Thoracic aorta (tissue), 2 donors: ENCODE measurements around the gene DUSP10. TPM values are rescaled to one million over a fixed set of nuclear protein-coding genes. Genes with fewer than 3 reads are reported as not detected.

Experiments used
- ATAC-seq: fragments of 150-250 bp; one replicate; pipeline ENCODE4 v1.8.0; 2017; ENCODE audit warnings: low read depth; ENCODE audit not compliant: insufficient number of reproducible peaks, low FRiP score
- DNase-seq: peaks from one replicate; pipeline ENCODE4 v3.0.0-alpha.2; 2020; ENCODE audit warnings: low spot score
- H3K27ac ChIP-seq, 2 donors: fragments of 200-600 bp; sonication (generic); 1 replicate in 1 of 2; 2 replicates in 1 of 2; pipeline ENCODE4 v1.5.1; 2016; ENCODE audit warnings: mild to moderate bottlenecking in 2 of 2, moderate library complexity in 2 of 2
- H3K27me3 ChIP-seq: fragments of 200-600 bp; sonication (generic); replicated peaks from 2 replicates; pipeline ENCODE4 v1.6.0; 2016; ENCODE audit warnings: mild to moderate bottlenecking; ENCODE audit not compliant: insufficient read depth
- H3K36me3 ChIP-seq: fragments of 200-600 bp; sonication (generic); one replicate; pipeline ENCODE4 v1.5.1; 2016
- H3K4me1 ChIP-seq, 2 donors: fragments of 200-600 bp; sonication (generic); 1 replicate in 1 of 2; 2 replicates in 1 of 2; pipeline versions ENCODE4 v1.5.1 to v1.6.0; 2016; ENCODE audit warnings: low read depth in 2 of 2, mild to moderate bottlenecking in 1 of 2; ENCODE audit not compliant: control insufficient read depth in 1 of 2
- H3K4me3 ChIP-seq: fragments of 200-600 bp; sonication (generic); 2 replicates; pipeline ENCODE4 v1.5.1; 2016; ENCODE audit warnings: mild to moderate bottlenecking
- H3K9me3 ChIP-seq: fragments of 200-600 bp; sonication (generic); 2 replicates; pipeline ENCODE4 v1.5.1; 2016
- total RNA-seq, 2 donors: library from RNA; depleted of rRNA; stranded (reverse); fragments of >200 nt; gene quantifications; one replicate each; pipeline versions ENCODE4 v1.1.0 to v1.2.3, GENCODE V29; 2016
- TF ChIP-seq, protein P1 (sequence below): fragments of 200-600 bp; sonication (generic); IDR thresholded peaks from one replicate; pipeline ENCODE4 v1.5.1; 2019; ENCODE audit warnings: antibody characterized with exemption

The DUSP10 gene
- total RNA-seq, 2 donors from 2014 or later, result 2.3 to 10.4 TPM

GRCh38 chr1:221701570-221702186, 40.2 kb downstream of the DUSP10 start:
- Histone ChIP-seq H3K4me1 (no peaks in the 10 kb centered on the region), H3K9me3 (no peaks in the 10 kb centered on the region), H3K36me3 (no peaks in the 10 kb centered on the region), H3K27me3 (no peaks in the 10 kb centered on the region), H3K27ac (no peak overlapping the region), H3K4me3 (no peak overlapping the region)
- ATAC-seq (no peak), DNase-seq (no peak)
- TF ChIP-seq, protein P1, sequence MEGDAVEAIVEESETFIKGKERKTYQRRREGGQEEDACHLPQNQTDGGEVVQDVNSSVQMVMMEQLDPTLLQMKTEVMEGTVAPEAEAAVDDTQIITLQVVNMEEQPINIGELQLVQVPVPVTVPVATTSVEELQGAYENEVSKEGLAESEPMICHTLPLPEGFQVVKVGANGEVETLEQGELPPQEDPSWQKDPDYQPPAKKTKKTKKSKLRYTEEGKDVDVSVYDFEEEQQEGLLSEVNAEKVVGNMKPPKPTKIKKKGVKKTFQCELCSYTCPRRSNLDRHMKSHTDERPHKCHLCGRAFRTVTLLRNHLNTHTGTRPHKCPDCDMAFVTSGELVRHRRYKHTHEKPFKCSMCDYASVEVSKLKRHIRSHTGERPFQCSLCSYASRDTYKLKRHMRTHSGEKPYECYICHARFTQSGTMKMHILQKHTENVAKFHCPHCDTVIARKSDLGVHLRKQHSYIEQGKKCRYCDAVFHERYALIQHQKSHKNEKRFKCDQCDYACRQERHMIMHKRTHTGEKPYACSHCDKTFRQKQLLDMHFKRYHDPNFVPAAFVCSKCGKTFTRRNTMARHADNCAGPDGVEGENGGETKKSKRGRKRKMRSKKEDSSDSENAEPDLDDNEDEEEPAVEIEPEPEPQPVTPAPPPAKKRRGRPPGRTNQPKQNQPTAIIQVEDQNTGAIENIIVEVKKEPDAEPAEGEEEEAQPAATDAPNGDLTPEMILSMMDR, result no peak

- H3K9me3 ChIP-seq, result no peaks in the 10 kb centered on the region
- DNase-seq, result no peak
- no peak for ATAC-seq
- no peak overlapping the region for H3K27ac ChIP-seq
- H3K36me3 ChIP-seq, result no peaks in the 10 kb centered on the region
- no peaks in the 10 kb centered on the region for H3K27me3 ChIP-seq
- H3K4me1 ChIP-seq, result no peaks in the 10 kb centered on the region
- TF ChIP-seq, protein P1, result no peak
- H3K4me3 ChIP-seq, result no peak overlapping the region
These were observed 40.9 kb downstream of the DUSP10 start for GRCh38 chr1:221700948-221701347.

DNA sequence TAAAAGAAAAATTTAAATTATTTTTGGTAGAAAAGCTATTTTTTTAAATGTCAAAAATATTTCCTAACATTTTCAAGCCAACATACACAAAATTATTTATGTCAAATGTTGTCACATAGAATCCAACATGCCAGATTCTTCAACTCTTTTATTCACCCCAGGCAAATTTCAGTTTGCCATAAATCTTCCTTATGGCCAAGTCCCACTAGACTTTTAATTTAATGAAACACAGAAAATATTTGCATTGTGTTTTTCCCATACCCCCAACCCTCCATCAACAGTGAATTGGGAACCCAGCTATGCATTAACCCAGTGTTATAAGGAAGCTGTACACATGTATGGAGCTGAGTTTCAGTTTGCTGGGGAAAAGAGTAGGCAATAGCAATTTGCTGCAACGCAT, 41.4 kb downstream of the DUSP10 start:
- no peak overlapping the region for H3K4me3 ChIP-seq
- TF ChIP-seq, protein P1, result no peak
- H3K27ac ChIP-seq, result no peak overlapping the region
- H3K9me3 ChIP-seq, result no peaks in the 10 kb centered on the region
- no peak for DNase-seq
- H3K27me3 ChIP-seq, result no peaks in the 10 kb centered on the region
- no peaks in the 10 kb centered on the region for H3K36me3 ChIP-seq
- H3K4me1 ChIP-seq, result no peaks in the 10 kb centered on the region
- ATAC-seq, result no peak

- TF ChIP-seq, protein P1, result no peak
- DNase-seq, result no peak
- no peak overlapping the region for H3K27ac ChIP-seq
These were observed 41.8 kb downstream of the DUSP10 start for GRCh38 chr1:221699978-221700519.

DNA sequence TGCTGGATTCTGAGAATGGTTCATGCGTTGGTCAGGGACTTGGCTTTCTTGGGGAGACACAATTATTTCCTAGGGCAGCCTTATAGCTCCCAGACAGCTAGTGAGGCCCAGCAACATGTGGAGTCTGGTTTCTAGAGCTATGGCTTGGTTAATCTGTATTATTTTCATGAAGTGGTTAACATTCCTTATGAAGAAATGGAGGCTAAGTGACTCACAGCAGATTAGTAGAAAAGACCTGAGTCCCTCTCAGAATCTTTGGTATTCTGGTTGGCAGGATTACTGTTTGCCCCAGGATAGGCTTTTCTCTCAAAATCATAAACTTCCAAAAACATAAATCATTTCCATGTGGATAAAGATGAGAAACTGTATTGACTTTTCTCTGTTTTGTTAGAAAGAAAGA, 42.3 kb downstream of the DUSP10 start:
- H3K36me3 ChIP-seq, result no peaks in the 10 kb centered on the region
- DNase-seq, result no peak
- no peak overlapping the region for H3K27ac ChIP-seq
- TF ChIP-seq, protein P1, result no peak
- no peaks in the 10 kb centered on the region for H3K9me3 ChIP-seq
- H3K27me3 ChIP-seq, result no peaks in the 10 kb centered on the region
- no peak for ATAC-seq
- H3K4me1 ChIP-seq, result no peaks in the 10 kb centered on the region
- no peak overlapping the region for H3K4me3 ChIP-seq

More at GRCh38 chr1:221699978-221700519, 41.8 kb downstream of the DUSP10 start:
- Histone ChIP-seq H3K9me3 (no peaks in the 10 kb centered on the region), H3K4me1 (no peaks in the 10 kb centered on the region), H3K27me3 (no peaks in the 10 kb centered on the region), H3K36me3 (no peaks in the 10 kb centered on the region), H3K4me3 (no peak overlapping the region)
- no peak for ATAC-seq
